CD4-positive, alpha-beta T cell treated with Interleukin-10 for 1 hour (primary cell): ENCODE data around the gene CABLES2.

ENCODE experiments used
- DNase-seq: peaks from one replicate; pipeline ENCODE4 v3.0.0-alpha.2; 2020

The CABLES2 gene

GRCh38 chr20:62370115-62370806, 36.8 kb downstream of the CABLES2 start:
- no peak for DNase-seq

GRCh38 chr20:62369815-62370114, 37.3 kb downstream of the CABLES2 start:
- no peak for DNase-seq

- DNase-seq, result no peak
Measured at GRCh38 chr20:62368976-62369814, 37.9 kb downstream of the CABLES2 start.

- DNase-seq, result no peak
Measured at GRCh38 chr20:62368392-62368975, 38.6 kb downstream of the CABLES2 start.

GRCh38 chr20:62367633-62368391, 39.3 kb downstream of the CABLES2 start:
- DNase-seq, result no peak

GRCh38 chr20:62367136-62367632, 39.9 kb downstream of the CABLES2 start, which contains the start of gene LAMA5:
LAMA5 (minus strand) TSS chr20:62367312; CDS start chr20:62367245, 67 bp downstream.
- DNase-seq, result no peak

GRCh38 chr20:62366370-62367135, 40.5 kb downstream of the CABLES2 start:
- no peak for DNase-seq

- no peak for DNase-seq
Measured at GRCh38 chr20:62365814-62366369, 41.2 kb downstream of the CABLES2 start.

GRCh38 chr20:62364911-62365736, 42.0 kb downstream of the CABLES2 start:
- no peak for DNase-seq

GRCh38 chr20:62363920-62364851, 42.9 kb downstream of the CABLES2 start:
- no peak for DNase-seq

- DNase-seq, result no peak
Measured at GRCh38 chr20:62362991-62363919, 43.8 kb downstream of the CABLES2 start.

GRCh38 chr20:62362590-62362940, 44.5 kb downstream of the CABLES2 start:
- no peak for DNase-seq

GRCh38 chr20:62361799-62362589, 45.1 kb downstream of the CABLES2 start:
- no peak for DNase-seq

GRCh38 chr20:62360854-62361798, 46.0 kb downstream of the CABLES2 start:
- no peak for DNase-seq

- no peak for DNase-seq
Measured at GRCh38 chr20:62359491-62360121, 47.5 kb downstream of the CABLES2 start.

- DNase-seq, result no peak
Measured at GRCh38 chr20:62359043-62359490, 48.0 kb downstream of the CABLES2 start.
